Measurements from ENCODE around the gene TPK1. TPM values are rescaled to one million over a fixed set of nuclear protein-coding genes. Genes with fewer than 3 reads are reported as not detected.

The TPK1 gene
- total RNA-seq, 4 donors from 2014 or later = 8.0 to 15.6 (median 11.1) TPM

DNA sequence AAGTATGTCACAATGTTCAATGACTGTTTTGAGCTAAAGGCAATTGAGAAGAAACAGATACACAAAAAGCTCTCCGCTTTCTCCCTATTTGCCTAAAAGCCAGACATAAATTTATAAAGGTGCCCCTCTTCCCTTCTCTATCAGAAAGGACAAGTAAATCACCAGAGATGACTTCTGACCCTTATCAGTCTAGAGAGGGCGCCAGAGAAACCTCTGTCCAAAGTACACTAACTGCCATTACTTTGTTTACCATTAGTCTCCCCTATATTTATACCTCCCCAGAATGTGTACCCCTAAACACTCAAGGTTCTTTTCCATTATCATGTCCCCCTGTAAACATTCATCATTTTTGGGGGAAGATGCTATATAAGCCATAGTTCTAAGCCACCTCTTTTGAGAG is 49.3 kb downstream of the TPK1 start:
- TF ChIP-seq, protein P1, sequence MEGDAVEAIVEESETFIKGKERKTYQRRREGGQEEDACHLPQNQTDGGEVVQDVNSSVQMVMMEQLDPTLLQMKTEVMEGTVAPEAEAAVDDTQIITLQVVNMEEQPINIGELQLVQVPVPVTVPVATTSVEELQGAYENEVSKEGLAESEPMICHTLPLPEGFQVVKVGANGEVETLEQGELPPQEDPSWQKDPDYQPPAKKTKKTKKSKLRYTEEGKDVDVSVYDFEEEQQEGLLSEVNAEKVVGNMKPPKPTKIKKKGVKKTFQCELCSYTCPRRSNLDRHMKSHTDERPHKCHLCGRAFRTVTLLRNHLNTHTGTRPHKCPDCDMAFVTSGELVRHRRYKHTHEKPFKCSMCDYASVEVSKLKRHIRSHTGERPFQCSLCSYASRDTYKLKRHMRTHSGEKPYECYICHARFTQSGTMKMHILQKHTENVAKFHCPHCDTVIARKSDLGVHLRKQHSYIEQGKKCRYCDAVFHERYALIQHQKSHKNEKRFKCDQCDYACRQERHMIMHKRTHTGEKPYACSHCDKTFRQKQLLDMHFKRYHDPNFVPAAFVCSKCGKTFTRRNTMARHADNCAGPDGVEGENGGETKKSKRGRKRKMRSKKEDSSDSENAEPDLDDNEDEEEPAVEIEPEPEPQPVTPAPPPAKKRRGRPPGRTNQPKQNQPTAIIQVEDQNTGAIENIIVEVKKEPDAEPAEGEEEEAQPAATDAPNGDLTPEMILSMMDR (IDR thresholded peaks at IDR 0.05; ENCODE audit: low read depth) = no peak

DNA sequence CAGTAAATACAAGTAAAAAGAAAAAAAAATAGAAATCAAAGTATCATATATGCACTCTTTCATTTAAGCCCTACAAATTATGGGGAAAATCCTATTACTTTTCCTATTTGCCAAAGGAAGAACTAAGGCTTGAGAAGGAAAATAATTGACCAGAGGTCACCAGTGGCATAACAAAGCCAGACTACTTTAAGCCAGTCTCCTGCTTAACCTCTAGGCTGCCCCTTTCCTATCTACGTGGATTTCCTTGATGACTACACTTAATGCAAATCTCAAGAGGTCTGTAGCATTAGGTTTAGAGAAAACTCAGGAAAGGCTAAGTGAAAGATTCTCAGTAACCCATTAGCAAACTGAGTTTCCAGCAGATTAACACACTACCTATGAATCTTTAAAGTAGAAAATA is 49.8 kb downstream of the TPK1 start:
- TF ChIP-seq, protein P1 (IDR thresholded peaks at IDR 0.05; ENCODE audit: low read depth) = no peak

DNA sequence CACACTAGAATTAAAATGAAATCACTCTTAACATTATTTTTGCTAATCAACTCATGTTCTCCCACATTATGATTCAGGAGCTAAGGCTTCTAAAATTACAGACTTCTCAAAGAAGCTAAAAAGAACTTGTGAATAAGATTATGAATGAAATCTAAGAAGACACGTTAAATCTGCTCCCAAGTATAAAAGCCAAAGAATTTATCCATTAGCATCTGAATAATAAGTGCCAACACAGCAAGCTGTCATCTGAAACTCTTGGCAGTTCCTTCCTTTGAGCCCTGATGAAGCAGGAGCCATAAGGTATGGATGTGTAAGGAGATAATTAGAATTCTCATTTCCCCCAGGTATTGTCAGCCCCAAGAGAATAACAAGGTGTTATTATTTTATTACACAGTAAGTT is 50.3 kb downstream of the TPK1 start:
- TF ChIP-seq, protein P1 (IDR thresholded peaks at IDR 0.05; ENCODE audit: low read depth) = no peak

DNA sequence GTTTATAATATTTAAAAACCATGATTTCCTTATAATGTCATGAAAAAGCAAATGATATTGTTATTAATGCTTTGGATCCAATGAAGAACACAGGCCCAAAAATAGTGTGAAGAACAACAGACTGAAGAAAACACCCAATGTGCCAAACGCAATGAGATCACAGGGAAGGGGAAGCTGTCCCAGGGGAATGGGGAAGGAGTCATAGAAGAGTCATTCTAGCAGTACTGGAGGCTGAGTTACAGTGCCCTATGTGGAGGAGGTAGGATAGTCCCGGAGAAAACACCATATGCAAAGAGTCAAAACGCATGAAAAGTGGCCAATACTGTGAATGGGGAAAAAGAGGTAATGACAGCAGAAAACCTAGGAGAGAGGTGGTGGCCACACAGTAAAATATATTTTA is 50.9 kb downstream of the TPK1 start:
- TF ChIP-seq, protein P1 (IDR thresholded peaks at IDR 0.05; ENCODE audit: low read depth) = no peak

DNA sequence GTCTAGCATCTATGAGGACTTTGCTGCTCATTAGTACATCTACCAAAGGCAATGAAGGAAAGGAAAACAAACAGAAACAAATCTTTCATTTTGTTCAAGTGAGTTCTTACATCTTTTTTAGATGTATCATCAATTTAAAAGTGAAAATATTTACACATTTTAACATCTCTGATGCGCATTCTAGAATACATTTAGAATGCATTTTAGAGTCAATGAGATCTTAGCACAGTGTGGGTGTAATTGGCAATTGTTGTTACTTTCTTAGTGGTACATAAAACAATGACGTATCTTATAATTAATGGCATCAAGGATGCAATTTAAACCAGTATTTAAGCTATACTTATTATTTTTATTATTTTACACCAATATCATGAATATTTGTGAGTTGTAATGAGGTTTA is 51.4 kb downstream of the TPK1 start:
- TF ChIP-seq, protein P1 (IDR thresholded peaks at IDR 0.05; ENCODE audit: low read depth) = no peak

DNA sequence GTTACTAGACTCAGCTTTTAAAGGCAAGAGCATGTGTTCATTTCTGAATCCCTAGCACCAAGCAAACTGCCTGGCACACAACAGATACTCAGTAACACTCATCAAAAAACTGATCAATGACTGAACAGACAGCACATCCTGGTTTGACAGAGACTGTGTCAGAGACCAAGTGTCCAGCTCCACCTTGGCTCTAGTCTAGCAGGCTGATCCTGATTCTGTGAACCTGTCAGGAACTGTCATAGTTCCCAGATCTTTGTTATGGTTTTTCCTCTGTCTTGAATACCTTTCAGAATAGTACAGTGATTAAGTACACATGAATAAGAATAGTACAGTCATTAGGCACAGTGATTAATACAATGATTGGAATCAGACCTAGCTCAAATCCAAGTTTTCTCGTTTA is 53.0 kb downstream of the TPK1 start:
- TF ChIP-seq, protein P1 (IDR thresholded peaks at IDR 0.05; ENCODE audit: low read depth) = no peak

DNA sequence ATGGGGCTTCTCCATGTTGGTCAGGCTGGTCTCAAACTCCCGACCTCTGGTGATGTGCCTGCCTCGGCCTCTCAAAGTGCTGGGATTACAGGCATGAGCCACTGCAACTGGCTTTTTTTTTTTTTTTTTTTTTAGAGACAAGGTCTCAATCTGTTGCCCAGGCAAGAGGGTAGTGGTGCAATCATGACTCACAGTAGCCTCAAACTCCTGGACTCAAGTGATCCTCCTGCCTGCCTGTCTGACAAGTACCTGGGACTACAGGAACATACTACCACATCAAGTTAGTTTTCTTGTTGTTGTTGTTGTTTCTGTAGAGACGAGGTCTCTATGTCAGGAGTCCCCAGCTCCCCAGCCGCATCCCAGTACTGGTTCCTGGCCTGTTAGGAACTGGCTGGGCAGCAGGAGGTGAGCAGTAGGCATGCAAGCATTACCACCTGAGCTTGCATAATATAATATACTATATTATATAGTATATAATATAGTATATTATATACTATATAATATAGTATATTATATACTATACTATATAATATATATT is 55.7 kb downstream of the TPK1 start:
- TF ChIP-seq, protein P1 (IDR thresholded peaks at IDR 0.05; ENCODE audit: low read depth) = no peak
